GM19397 (cell line): Measurements from ENCODE around the gene NEK2.
"Not testable (repeated sequence)": the region's sequence is repeated elsewhere in the genome, so short reads cannot be mapped to it uniquely, and the experiment has no call there.

Experiments used
- ATAC-seq: cut with Tn5 transposase; IDR thresholded peaks from one replicate; pipeline ENCODE4 v1.9.1; 2021; ENCODE audit warnings: mild to moderate bottlenecking, moderate library complexity; ENCODE audit not compliant: unreplicated experiment

The NEK2 gene

GRCh38 chr1:211652371-211652770 lies 23.1 kb downstream of the NEK2 start:
- no peak for ATAC-seq

GRCh38 chr1:211650904-211651303 lies 24.5 kb downstream of the NEK2 start:
- ATAC-seq, result no peak

GRCh38 chr1:211648980-211649934 lies 26.2 kb downstream of the NEK2 start:
- ATAC-seq, result no peak

GRCh38 chr1:211648336-211648735 lies 27.1 kb downstream of the NEK2 start:
- ATAC-seq, result no peak

GRCh38 chr1:211647711-211648121 lies 27.7 kb downstream of the NEK2 start:
- ATAC-seq, result no peak

GRCh38 chr1:211646566-211646965 lies 28.9 kb downstream of the NEK2 start:
- ATAC-seq, result no peak

GRCh38 chr1:211645601-211646000 lies 29.8 kb downstream of the NEK2 start:
- not testable (repeated sequence) for ATAC-seq

GRCh38 chr1:211644653-211645052 lies 30.8 kb downstream of the NEK2 start:
- no peak for ATAC-seq

GRCh38 chr1:211643324-211644212 lies 31.9 kb downstream of the NEK2 start:
- ATAC-seq, result no peak

GRCh38 chr1:211642870-211643269 lies 32.6 kb downstream of the NEK2 start:
- no peak for ATAC-seq

GRCh38 chr1:211641942-211642341 lies 33.5 kb downstream of the NEK2 start:
- no peak for ATAC-seq

- no peak for ATAC-seq
These were observed 34.2 kb downstream of the NEK2 start for GRCh38 chr1:211641044-211641800.

GRCh38 chr1:211640301-211640630 lies 35.2 kb downstream of the NEK2 start:
- ATAC-seq, result no peak

GRCh38 chr1:211639475-211640300 lies 35.7 kb downstream of the NEK2 start:
- ATAC-seq, result no peak

- no peak for ATAC-seq
These were observed 36.7 kb downstream of the NEK2 start for GRCh38 chr1:211638689-211639101.

GRCh38 chr1:211638246-211638645 lies 37.2 kb downstream of the NEK2 start:
- no peak for ATAC-seq

- ATAC-seq, result no peak
These were observed 38.4 kb downstream of the NEK2 start for GRCh38 chr1:211637066-211637465.

- ATAC-seq, result not testable (repeated sequence)
These were observed 38.8 kb downstream of the NEK2 start for GRCh38 chr1:211636575-211637029.

GRCh38 chr1:211635597-211636205 lies 39.7 kb downstream of the NEK2 start:
- no peak for ATAC-seq

GRCh38 chr1:211634931-211635330 lies 40.5 kb downstream of the NEK2 start:
- ATAC-seq, result no peak
